HG03196 (cell line): ENCODE measurements around the gene BORA.
A peak's percentile ranks its signal among the peaks of the same experiment; 100 is the strongest.
"Not testable (repeated sequence)": the region's sequence is repeated elsewhere in the genome, so short reads cannot be mapped to it uniquely, and the experiment has no call there.

ENCODE experiments used
- ATAC-seq: cut with Tn5 transposase; IDR thresholded peaks from one replicate; pipeline ENCODE4 v1.9.1; 2021; ENCODE audit not compliant: unreplicated experiment

Gene BORA

GRCh38 chr13:72760189-72760588 lies 32.5 kb downstream of the BORA start:
- ATAC-seq, result no peak

GRCh38 chr13:72763411-72763810 lies 35.7 kb downstream of the BORA start:
- ATAC-seq, result no peak

- no peak for ATAC-seq
These were observed 46.3 kb downstream of the BORA start for GRCh38 chr13:72774019-72774418.

- peak; percentile 99 for ATAC-seq
These were observed 54.0 kb downstream of the BORA start, which contains the start of the genes DIS3 and PIBF1 for GRCh38 chr13:72781451-72782439. DIS3 (minus strand) TSS chr13:72781900; CDS start chr13:72781832, 68 bp downstream. PIBF1 (plus strand) TSS chr13:72782133; CDS start chr13:72783470, 1,337 bp downstream.

- no peak for ATAC-seq
These were observed 55.0 kb downstream of the BORA start for GRCh38 chr13:72782717-72783116.

GRCh38 chr13:72784679-72785078 lies 57.0 kb downstream of the BORA start:
- ATAC-seq, result not testable (repeated sequence)

GRCh38 chr13:72788831-72789230 lies 61.1 kb downstream of the BORA start:
- no peak for ATAC-seq

GRCh38 chr13:72792640-72793039 lies 64.9 kb downstream of the BORA start:
- ATAC-seq, result no peak

GRCh38 chr13:72798817-72799216 lies 71.1 kb downstream of the BORA start:
- ATAC-seq, result no peak

GRCh38 chr13:72804301-72804700 lies 76.6 kb downstream of the BORA start:
- no peak for ATAC-seq
